OCI-M2 (cell line): ENCODE results near the gene WFDC13.
"Not testable (repeated sequence)": the region's sequence is repeated elsewhere in the genome, so short reads cannot be mapped to it uniquely, and the experiment has no call there.

Experiments used
- DNase-seq: peaks from one replicate; lab custom pipeline; 2025; ENCODE audit not compliant: unreplicated experiment; lab: John Stamatoyannopoulos, UW

The WFDC13 gene

GRCh38 chr20:45701873-45702272 is at the start of gene WFDC13:
WFDC13 (plus strand) TSS chr20:45702038; CDS start chr20:45702124, 86 bp downstream.
- DNase-seq, result no peak

GRCh38 chr20:45657038-45657437 is 44.8 kb upstream of the WFDC13 start:
- not testable (repeated sequence) for DNase-seq

GRCh38 chr20:45670139-45670538 is 31.7 kb upstream of the WFDC13 start, which contains the start of gene WFDC11:
WFDC11 (minus strand) TSS chr20:45670239; CDS start chr20:45650600, 19,639 bp downstream.
- no peak for DNase-seq

- no peak for DNase-seq
Observed at GRCh38 chr20:45672765-45673164, 29.1 kb upstream of the WFDC13 start.

- DNase-seq, result no peak
Observed at GRCh38 chr20:45679650-45680049, 22.2 kb upstream of the WFDC13 start.

- DNase-seq, result no peak
Observed at GRCh38 chr20:45685896-45686295, 15.9 kb upstream of the WFDC13 start.

GRCh38 chr20:45693346-45693745 is 8.5 kb upstream of the WFDC13 start:
- DNase-seq, result not testable (repeated sequence)

- no peak for DNase-seq
Observed at GRCh38 chr20:45695496-45695895, 6.3 kb upstream of the WFDC13 start.

GRCh38 chr20:45701104-45701503 is 734 bp upstream of the WFDC13 start:
- no peak for DNase-seq

GRCh38 chr20:45704969-45705637 is 3.3 kb downstream of the WFDC13 start, which contains the start of gene WFDC10B:
WFDC10B (minus strand) TSS chr20:45705019; CDS start chr20:45685992, 19,027 bp downstream.
- no peak for DNase-seq

- DNase-seq, result not testable (repeated sequence)
Observed at GRCh38 chr20:45716141-45716688, 14.4 kb downstream of the WFDC13 start.

- DNase-seq, result no peak
Observed at GRCh38 chr20:45722047-45722446, 20.2 kb downstream of the WFDC13 start, which contains the start of gene SPINT4. SPINT4 (plus strand) TSS chr20:45722347; CDS start chr20:45722368, 21 bp downstream.

GRCh38 chr20:45725134-45725533 is 23.3 kb downstream of the WFDC13 start:
- no peak for DNase-seq

GRCh38 chr20:45727044-45727443 is 25.2 kb downstream of the WFDC13 start:
- DNase-seq, result no peak

- DNase-seq, result no peak
Observed at GRCh38 chr20:45732199-45732598, 30.4 kb downstream of the WFDC13 start.

GRCh38 chr20:45735552-45735951 is 33.7 kb downstream of the WFDC13 start:
- DNase-seq, result no peak

- no peak for DNase-seq
Observed at GRCh38 chr20:45735988-45736387, 34.1 kb downstream of the WFDC13 start.

GRCh38 chr20:45742596-45742995 is 40.8 kb downstream of the WFDC13 start:
- DNase-seq, result no peak

GRCh38 chr20:45745015-45745414 is 43.2 kb downstream of the WFDC13 start:
- no peak for DNase-seq

GRCh38 chr20:45751721-45752120 is 49.9 kb downstream of the WFDC13 start:
- DNase-seq, result no peak

- no peak for DNase-seq
Observed at GRCh38 chr20:45752746-45753145, 50.9 kb downstream of the WFDC13 start.

GRCh38 chr20:45758096-45758495 is 56.3 kb downstream of the WFDC13 start:
- no peak for DNase-seq
